Measurements from ENCODE around the gene RER1. TPM values are rescaled to one million over a fixed set of nuclear protein-coding genes. Genes with fewer than 3 reads are reported as not detected.

RER1 gene
- total RNA-seq, 1 experiment from 2014 or later = 110 TPM

- no peak overlapping the region for H2AK5ac ChIP-seq (ENCODE audit: insufficient read length, low read length)
- DNase-seq = no peak
- H3K27me3 ChIP-seq (ENCODE audit: insufficient read depth, low read length) = no peaks in the 10 kb centered on the region
- no peak overlapping the region for H3T11ph ChIP-seq (ENCODE audit: low read length)
- no peak overlapping the region for H2AFZ ChIP-seq (ENCODE audit: low read length)
- H3K36me3 Mint-ChIP-seq (ENCODE audit: insufficient read depth in 1 of 3, low read depth in 3 of 3) = no peaks in the 10 kb centered on the region; a peak in 1 of 7 replicates
- no peak overlapping the region for H3K4me2 ChIP-seq (ENCODE audit: insufficient read depth, insufficient read length, low read length)
- H3K14ac ChIP-seq (ENCODE audit: insufficient read depth, low read length) = no peak overlapping the region
- H4K91ac ChIP-seq (ENCODE audit: insufficient read length, low read depth, low read length) = no peak overlapping the region
- no peak overlapping the region for H2BK12ac ChIP-seq (ENCODE audit: insufficient read length, low read depth, low read length)
- H3K4me1 ChIP-seq (ENCODE audit: insufficient read depth, low read length) = no peaks in the 10 kb centered on the region
- H3K79me2 ChIP-seq (ENCODE audit: insufficient read depth, low read length) = no peaks in the 10 kb centered on the region
- WGBS (ENCODE audit: extremely low coverage, insufficient read length, low lambda C conversion rate) = no CpG with 5 or more reads among the region's 34 CpGs
- no peak overlapping the region for H3K56ac ChIP-seq (ENCODE audit: insufficient read length, low read depth, low read length)
- peaks cover 9 to 15% of the 10 kb centered on the region in 2 experiments for H3K9me3 Mint-ChIP-seq
- no peaks in the 10 kb centered on the region for H4K20me1 ChIP-seq (ENCODE audit: control insufficient read depth, insufficient read depth, insufficient read length)
- H3K23me2 ChIP-seq (ENCODE audit: insufficient read length, low read depth, low read length, poor library complexity, severe bottlenecking) = no peaks in the 10 kb centered on the region
- H3K23ac ChIP-seq (ENCODE audit: insufficient read length, low read depth, low read length) = no peak overlapping the region
- no peak overlapping the region for H2BK5ac ChIP-seq (ENCODE audit: insufficient read length, low read length)
- H3K79me1 ChIP-seq (ENCODE audit: insufficient read depth, low read depth, low read length, poor library complexity, severe bottlenecking) = no peaks in the 10 kb centered on the region
- H3K27ac Mint-ChIP-seq = no peak overlapping the region
- no peak overlapping the region for H3K4me3 Mint-ChIP-seq
- H3K18ac ChIP-seq (ENCODE audit: insufficient read length, low read depth, low read length) = no peak overlapping the region
- H3K27me3 Mint-ChIP-seq (ENCODE audit: low read depth) = peaks cover 30% of the 10 kb centered on the region
- no peak overlapping the region for H3K9ac ChIP-seq (ENCODE audit: extremely low read depth, insufficient read length, low read length)
- no peak overlapping the region for H4K5ac ChIP-seq (ENCODE audit: insufficient read length, low read depth, low read length)
- H3K9me3 ChIP-seq (ENCODE audit: control insufficient read depth, low read depth, low read length) = no peaks in the 10 kb centered on the region
- no peak overlapping the region for H4K8ac ChIP-seq (replicated peaks; ENCODE audit: insufficient read length, low read depth, low read length)
- H3K4ac ChIP-seq (ENCODE audit: low read depth, low read length) = no peak overlapping the region
- H2BK120ac ChIP-seq (ENCODE audit: low read depth, low read length, poor library complexity, severe bottlenecking) = no peak overlapping the region
- H2BK20ac ChIP-seq (ENCODE audit: low read depth, low read length, poor library complexity, severe bottlenecking) = no peak overlapping the region
- H2BK15ac ChIP-seq (ENCODE audit: low read depth, low read length) = no peak overlapping the region
- H3K4me1 Mint-ChIP-seq = 0 out of 4 replicates have a peak, but pooled peaks cover 0 to 4% of the 10 kb centered on the region in 2 experiments
- no peak overlapping the region for H3K27ac ChIP-seq (ENCODE audit: insufficient read length, low read depth, low read length)
- no peak for TF ChIP-seq CTCF (conservative IDR thresholded peaks at IDR 0.05)
Observed at GRCh38 chr1:2433936-2434655, 42.5 kb downstream of the RER1 start.
